22Rv1 (cell line): ENCODE results near the gene TMEM132D.

ENCODE experiments used
- CTCF ChIP-seq: fragments of 450-650 bp; IDR thresholded peaks from 2 replicates; pipeline ENCODE4 v1.5.1; 2017; ENCODE audit warnings: mild to moderate bottlenecking
- ZFX ChIP-seq: fragments of 450-650 bp; IDR thresholded peaks from 2 replicates; pipeline ENCODE4 v1.6.1; 2017; ENCODE audit warnings: antibody characterized with exemption, borderline replicate concordance

- TF ChIP-seq ZFX (no peak), CTCF (no peak)
Measured at GRCh38 chr12:129551441-129551840, 352.4 kb downstream of the TMEM132D start.
